ENCODE results near the gene GALNT6. TPM values are rescaled to one million over a fixed set of nuclear protein-coding genes. Genes with fewer than 3 reads are reported as not detected.

GALNT6 gene
- total RNA-seq, 1 donor from 2014 or later, result 67.2 TPM

DNA sequence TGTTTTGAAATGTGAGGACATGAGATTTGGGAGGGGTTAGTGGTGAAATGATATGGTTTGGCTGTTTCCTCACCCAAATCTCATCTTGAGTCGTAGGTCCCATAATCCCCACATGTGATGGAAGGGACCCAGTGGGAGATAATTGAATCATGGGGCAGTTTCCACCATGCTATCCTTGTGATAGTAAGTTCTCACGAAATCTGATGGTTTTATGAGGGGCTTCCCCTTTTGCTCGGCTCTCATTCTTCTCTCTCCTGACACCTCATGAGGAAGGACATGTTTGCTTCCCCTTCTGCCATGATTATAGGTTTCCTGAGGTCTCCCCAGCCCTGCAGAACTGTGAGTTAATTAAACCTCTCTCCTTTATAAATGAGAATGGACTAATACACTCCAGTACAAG is 18.0 kb downstream of the GALNT6 start:
- H3K9me3 ChIP-seq, result no peaks in the 10 kb centered on the region
- no peaks in the 10 kb centered on the region for H3K27me3 ChIP-seq

GRCh38 chr12:51372021-51372420 is 19.2 kb downstream of the GALNT6 start:
- H3K27ac ChIP-seq, result peak overlapping the region; percentile 54 to 67
- no peak for TF ChIP-seq CTCF (IDR thresholded peaks at IDR 0.05)
- peaks cover 0 to 5% of the 10 kb centered on the region in 2 donors for H3K4me1 ChIP-seq
- H3K9me3 ChIP-seq, result no peaks in the 10 kb centered on the region
- intact Hi-C loops (cut with DNase I), result no loop called here
- no peak for DNase-seq (ENCODE audit: low spot score in 2 of 2)
- H3K4me3 ChIP-seq, result no peak overlapping the region
- no peaks in the 10 kb centered on the region for H3K36me3 ChIP-seq
- H3K27me3 ChIP-seq, result no peaks in the 10 kb centered on the region

More for the DNA sequence above, 18.0 kb downstream of the GALNT6 start:
- H3K27ac ChIP-seq, result no peak overlapping the region
- intact Hi-C loops (cut with DNase I), result no loop called here
- no peaks in the 10 kb centered on the region for H3K36me3 ChIP-seq
- peaks cover 0 to 5% of the 10 kb centered on the region in 2 donors for H3K4me1 ChIP-seq
- no peak for DNase-seq (ENCODE audit: low spot score in 2 of 2)
- no peak for TF ChIP-seq CTCF (IDR thresholded peaks at IDR 0.05)
- no peak overlapping the region for H3K4me3 ChIP-seq

DNA sequence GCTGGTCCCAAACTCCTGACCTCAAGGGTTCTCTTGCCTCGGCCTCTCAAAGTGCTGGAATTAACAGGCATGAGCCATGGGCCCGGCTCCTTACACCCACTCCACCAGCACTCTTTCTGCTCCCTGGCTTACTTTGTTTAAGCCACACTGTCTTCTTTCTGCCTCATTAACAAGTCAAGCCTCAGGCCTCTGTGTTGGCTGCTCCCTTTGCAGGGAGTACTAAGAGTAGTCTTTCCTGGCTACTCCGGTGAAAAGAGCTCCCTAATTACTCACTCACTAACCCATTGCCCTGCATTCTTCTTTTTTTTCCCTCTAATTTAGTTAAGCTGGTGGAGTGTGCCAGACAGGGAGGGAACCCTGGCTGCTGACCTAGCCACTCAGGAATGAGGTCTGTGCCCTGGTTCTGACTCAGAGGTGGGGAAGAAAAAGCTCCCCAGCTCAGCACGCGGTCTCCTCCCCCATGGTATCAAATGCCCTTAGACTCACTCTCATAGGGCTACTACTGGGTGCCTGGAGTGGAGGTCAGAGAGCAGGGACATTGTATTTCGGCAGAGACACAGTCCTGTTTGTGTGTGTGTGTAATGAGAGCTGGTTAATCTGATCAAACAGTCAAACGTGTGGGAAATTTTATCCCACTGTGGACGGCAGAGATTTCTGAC is 19.8 kb downstream of the GALNT6 start:
- peak; percentile 42 to 90 for DNase-seq (ENCODE audit: low spot score in 2 of 2)
- H3K27ac ChIP-seq, result peak overlapping the region; percentile 55 to 67
- no peaks in the 10 kb centered on the region for H3K36me3 ChIP-seq
- H3K27me3 ChIP-seq, result no peaks in the 10 kb centered on the region
- no peak overlapping the region for H3K4me3 ChIP-seq
- no peaks in the 10 kb centered on the region for H3K9me3 ChIP-seq
- peaks cover 0 to 5% of the 10 kb centered on the region in 2 donors for H3K4me1 ChIP-seq
- intact Hi-C loops (cut with DNase I), result no loop called here
- no peak for TF ChIP-seq CTCF (IDR thresholded peaks at IDR 0.05)

DNA sequence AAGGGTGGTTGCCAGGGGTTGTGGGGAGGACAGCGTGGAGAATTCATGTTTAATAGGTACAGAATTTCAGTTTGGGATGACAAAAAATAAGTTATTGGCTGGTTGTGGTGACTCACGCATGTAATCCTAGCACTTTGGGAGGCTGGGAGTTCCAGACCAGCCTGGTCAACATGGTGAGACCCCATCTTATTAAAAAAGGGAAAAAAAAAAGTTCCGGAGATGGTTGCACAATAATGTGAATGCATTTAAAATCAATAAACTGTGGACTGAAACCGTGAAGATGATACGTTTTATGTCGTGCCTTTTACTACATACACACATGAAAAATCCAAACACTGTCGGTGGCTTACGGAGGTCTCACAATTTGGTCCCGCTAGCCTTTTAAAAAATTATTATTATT is 20.5 kb downstream of the GALNT6 start:
- no peak for DNase-seq (ENCODE audit: low spot score in 2 of 2)

GRCh38 chr12:51369581-51369980 is 21.6 kb downstream of the GALNT6 start:
- no peaks in the 10 kb centered on the region for H3K27me3 ChIP-seq
- H3K4me3 ChIP-seq, result no peak overlapping the region
- no peak overlapping the region for H3K27ac ChIP-seq
- no peak for DNase-seq (ENCODE audit: low spot score in 2 of 2)
- H3K36me3 ChIP-seq, result no peaks in the 10 kb centered on the region
- intact Hi-C loops (cut with DNase I), result no loop called here
- no peaks in the 10 kb centered on the region for H3K9me3 ChIP-seq
- TF ChIP-seq CTCF (IDR thresholded peaks at IDR 0.05), result no peak
- peaks cover 0 to 5% of the 10 kb centered on the region in 2 donors for H3K4me1 ChIP-seq

More for the DNA sequence above, 20.5 kb downstream of the GALNT6 start:
- Histone ChIP-seq H3K36me3 (no peaks in the 10 kb centered on the region), H3K4me3 (no peak overlapping the region), H3K27ac (peak overlapping the region in 1 of 2 donors; percentile 55), H3K4me1 (peaks cover 0 to 5% of the 10 kb centered on the region in 2 donors), H3K27me3 (no peaks in the 10 kb centered on the region), H3K9me3 (no peaks in the 10 kb centered on the region)
- no peak for TF ChIP-seq CTCF (IDR thresholded peaks at IDR 0.05)
- intact Hi-C loops (cut with DNase I), result no loop called here

All from ascending aorta (tissue), 2 donors.